Erythroblast (primary cell): ENCODE measurements around the gene GAK.

Experiments
- GATA1 ChIP-seq: IDR thresholded peaks from 2 replicates; pipeline ENCODE4 v1.6.1; 2011; ENCODE audit warnings: low read depth, mild to moderate bottlenecking, control low read depth, low read length, moderate library complexity
- POLR2A ChIP-seq: IDR thresholded peaks from 2 replicates; pipeline ENCODE4 v1.6.1; 2011; ENCODE audit warnings: mild to moderate bottlenecking, low read length

GRCh38 chr4:960140-960635, 28.1 kb upstream of the GAK start:
- no peak for TF ChIP-seq POLR2A
- TF ChIP-seq GATA1, result no peak
